ENCODE data around the gene HEATR1.

DNA sequence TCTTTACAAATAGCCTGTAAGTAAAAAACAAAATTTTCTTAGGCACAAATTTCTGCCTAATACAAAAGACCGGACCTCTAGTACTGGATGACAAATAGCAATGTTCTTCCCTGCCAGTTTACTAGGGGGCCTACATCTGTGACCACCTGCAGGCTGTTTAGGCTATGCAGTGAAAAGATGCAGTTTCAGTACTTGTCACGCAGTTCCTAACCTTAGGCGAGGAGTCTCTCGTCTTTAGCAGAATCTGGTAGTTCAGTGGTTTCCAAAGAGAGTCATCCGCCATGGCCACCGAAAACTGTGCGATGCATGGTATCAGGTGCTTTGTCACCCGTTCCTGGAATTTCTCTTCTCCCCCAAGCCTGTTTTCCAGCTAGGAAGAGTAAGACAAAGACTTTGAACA, 50.9 kb downstream of the HEATR1 start:
- TF ChIP-seq, protein P1, sequence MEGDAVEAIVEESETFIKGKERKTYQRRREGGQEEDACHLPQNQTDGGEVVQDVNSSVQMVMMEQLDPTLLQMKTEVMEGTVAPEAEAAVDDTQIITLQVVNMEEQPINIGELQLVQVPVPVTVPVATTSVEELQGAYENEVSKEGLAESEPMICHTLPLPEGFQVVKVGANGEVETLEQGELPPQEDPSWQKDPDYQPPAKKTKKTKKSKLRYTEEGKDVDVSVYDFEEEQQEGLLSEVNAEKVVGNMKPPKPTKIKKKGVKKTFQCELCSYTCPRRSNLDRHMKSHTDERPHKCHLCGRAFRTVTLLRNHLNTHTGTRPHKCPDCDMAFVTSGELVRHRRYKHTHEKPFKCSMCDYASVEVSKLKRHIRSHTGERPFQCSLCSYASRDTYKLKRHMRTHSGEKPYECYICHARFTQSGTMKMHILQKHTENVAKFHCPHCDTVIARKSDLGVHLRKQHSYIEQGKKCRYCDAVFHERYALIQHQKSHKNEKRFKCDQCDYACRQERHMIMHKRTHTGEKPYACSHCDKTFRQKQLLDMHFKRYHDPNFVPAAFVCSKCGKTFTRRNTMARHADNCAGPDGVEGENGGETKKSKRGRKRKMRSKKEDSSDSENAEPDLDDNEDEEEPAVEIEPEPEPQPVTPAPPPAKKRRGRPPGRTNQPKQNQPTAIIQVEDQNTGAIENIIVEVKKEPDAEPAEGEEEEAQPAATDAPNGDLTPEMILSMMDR (IDR thresholded peaks at IDR 0.05 in 2 of 3, conservative IDR thresholded peaks at IDR 0.05 in 1 of 3; ENCODE audit: borderline replicate concordance in 1 of 3, insufficient read depth in 1 of 3, low read depth in 2 of 3, low read length in 2 of 3): no peak
- no peak for TF ChIP-seq EZH2 (IDR thresholded peaks at IDR 0.05)
- no peak for TF ChIP-seq POLR2AphosphoS5 (IDR thresholded peaks at IDR 0.05; ENCODE audit: low read depth, low read length)
- TF ChIP-seq, protein P2, sequence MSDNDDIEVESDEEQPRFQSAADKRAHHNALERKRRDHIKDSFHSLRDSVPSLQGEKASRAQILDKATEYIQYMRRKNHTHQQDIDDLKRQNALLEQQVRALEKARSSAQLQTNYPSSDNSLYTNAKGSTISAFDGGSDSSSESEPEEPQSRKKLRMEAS (IDR thresholded peaks at IDR 0.05): no peak
- TF ChIP-seq, protein P3, sequence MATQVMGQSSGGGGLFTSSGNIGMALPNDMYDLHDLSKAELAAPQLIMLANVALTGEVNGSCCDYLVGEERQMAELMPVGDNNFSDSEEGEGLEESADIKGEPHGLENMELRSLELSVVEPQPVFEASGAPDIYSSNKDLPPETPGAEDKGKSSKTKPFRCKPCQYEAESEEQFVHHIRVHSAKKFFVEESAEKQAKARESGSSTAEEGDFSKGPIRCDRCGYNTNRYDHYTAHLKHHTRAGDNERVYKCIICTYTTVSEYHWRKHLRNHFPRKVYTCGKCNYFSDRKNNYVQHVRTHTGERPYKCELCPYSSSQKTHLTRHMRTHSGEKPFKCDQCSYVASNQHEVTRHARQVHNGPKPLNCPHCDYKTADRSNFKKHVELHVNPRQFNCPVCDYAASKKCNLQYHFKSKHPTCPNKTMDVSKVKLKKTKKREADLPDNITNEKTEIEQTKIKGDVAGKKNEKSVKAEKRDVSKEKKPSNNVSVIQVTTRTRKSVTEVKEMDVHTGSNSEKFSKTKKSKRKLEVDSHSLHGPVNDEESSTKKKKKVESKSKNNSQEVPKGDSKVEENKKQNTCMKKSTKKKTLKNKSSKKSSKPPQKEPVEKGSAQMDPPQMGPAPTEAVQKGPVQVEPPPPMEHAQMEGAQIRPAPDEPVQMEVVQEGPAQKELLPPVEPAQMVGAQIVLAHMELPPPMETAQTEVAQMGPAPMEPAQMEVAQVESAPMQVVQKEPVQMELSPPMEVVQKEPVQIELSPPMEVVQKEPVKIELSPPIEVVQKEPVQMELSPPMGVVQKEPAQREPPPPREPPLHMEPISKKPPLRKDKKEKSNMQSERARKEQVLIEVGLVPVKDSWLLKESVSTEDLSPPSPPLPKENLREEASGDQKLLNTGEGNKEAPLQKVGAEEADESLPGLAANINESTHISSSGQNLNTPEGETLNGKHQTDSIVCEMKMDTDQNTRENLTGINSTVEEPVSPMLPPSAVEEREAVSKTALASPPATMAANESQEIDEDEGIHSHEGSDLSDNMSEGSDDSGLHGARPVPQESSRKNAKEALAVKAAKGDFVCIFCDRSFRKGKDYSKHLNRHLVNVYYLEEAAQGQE (IDR thresholded peaks at IDR 0.05; ENCODE audit: low read depth): no peak
- no peak for TF ChIP-seq YY1 (IDR thresholded peaks at IDR 0.05; ENCODE audit: extremely low read depth, insufficient replicate concordance, low read depth, low read length)
- TF ChIP-seq EZH2phosphoT487 (IDR thresholded peaks at IDR 0.05; ENCODE audit: borderline replicate concordance): no peak
- TF ChIP-seq CEBPB (IDR thresholded peaks at IDR 0.05; ENCODE audit: low read depth): no peak
- TF ChIP-seq POLR2A (IDR thresholded peaks at IDR 0.05; ENCODE audit: borderline replicate concordance, extremely low read depth, insufficient read depth, insufficient read length): no peak
- no peak for TF ChIP-seq RAD21 (IDR thresholded peaks at IDR 0.05; ENCODE audit: low read depth)
- no peak for TF ChIP-seq EGR1 (IDR thresholded peaks at IDR 0.05; ENCODE audit: low read depth)
- no peak for TF ChIP-seq ZFX (IDR thresholded peaks at IDR 0.05)
- TF ChIP-seq SRF (IDR thresholded peaks at IDR 0.05; ENCODE audit: low read depth): no peak
- TF ChIP-seq SIN3A (IDR thresholded peaks at IDR 0.05; ENCODE audit: low read depth): no peak

Measured in HCT116 (cell line).